ENCODE results near the gene MMS22L.
A peak's percentile ranks its signal among the peaks of the same experiment; 100 is the strongest.

Gene MMS22L

DNA sequence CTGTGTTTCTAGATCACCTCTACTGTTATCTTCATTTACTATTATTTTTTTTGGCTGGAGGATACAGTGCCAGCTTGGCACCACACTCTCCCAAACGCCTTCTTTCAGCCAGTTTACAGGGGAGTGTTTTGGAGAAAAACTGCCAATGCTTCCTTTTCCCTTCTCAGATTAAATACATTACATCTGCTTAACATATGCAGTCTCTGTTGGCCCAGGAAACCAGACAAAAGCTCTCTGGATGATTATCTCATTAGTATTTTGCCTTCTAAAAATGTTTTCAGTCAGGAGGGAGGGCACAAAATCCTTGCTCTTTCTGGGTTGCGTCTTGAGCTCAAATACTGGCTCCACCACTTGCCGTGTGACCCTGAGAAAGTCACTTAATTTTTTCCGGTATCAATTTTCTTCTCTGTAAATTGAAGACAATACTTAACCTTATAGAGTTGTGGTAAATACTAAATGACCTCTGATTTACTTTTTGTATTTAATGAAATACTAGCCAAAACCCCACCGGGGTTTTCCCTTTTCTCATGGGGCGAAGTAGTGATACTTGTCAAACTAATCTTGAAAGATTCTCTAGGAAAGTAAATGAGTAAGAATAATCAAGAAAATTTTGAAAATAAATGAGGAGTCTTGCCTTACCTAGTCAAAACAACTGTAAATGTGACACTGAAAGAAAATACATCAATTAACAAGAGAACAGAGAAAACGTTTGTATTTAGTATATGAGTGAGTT lies 146.2 kb downstream of the MMS22L start:
- DNase-seq, result no peak

DNA sequence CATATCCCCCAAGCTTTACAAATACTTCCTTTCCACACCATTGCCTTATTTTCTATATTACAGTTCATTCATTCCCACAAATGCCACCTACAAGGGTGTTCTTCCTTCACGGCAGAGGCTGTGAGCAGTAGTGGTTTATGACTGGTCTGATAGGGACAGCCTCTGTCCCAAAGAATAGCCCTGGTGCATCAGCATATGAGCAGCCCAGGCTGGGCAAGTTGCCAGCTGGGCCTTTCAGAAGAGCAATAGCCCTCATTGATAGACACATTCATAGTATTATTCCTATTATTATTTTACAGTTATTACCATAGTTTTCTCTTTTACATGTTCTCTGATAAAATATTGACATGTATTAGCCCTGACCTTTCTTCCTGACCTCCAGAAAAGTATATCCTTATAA lies 149.9 kb downstream of the MMS22L start:
- DNase-seq, result no peak

DNA sequence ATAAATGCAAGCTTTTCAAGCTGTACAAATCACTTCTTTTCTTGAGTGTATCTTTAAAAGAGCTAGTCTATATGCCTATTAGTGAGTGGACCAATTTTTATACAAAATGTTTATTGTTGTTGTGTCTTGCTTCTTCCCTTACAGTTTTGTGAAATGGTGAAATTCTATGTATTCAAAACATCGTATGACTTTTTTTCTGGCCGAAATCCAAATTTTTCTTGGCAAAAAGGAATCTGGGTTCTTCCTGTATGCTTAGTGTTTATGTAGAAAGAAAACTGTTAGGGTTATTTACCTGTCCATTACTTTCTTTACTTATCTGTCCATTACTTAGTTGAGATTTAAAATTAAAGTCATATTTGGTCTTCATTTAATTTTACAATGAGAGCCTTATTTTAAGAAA lies 153.9 kb downstream of the MMS22L start:
- DNase-seq, result no peak

DNA sequence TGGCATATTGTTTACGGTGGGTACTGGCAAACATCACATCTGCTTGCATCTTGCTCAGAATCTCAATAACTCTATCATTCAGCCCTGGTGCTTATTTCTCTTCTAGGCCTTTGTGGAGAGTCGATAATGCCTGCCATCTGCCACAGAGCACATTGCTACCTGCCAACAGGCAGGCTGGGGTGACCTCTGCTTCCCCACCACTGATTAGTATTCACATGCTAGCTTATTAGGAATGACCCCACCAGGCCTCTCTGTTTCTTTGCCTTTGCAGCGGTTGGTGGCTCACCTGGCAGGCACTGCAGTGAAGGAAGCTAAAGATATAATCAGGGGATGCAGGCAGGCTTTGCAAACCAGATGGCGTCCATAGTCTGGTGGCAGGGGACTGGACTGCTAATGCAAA lies 154.5 kb downstream of the MMS22L start:
- DNase-seq, result no peak

- no peak for DNase-seq
Observed at GRCh38 chr6:97123652-97124051, 159.4 kb downstream of the MMS22L start.

DNA sequence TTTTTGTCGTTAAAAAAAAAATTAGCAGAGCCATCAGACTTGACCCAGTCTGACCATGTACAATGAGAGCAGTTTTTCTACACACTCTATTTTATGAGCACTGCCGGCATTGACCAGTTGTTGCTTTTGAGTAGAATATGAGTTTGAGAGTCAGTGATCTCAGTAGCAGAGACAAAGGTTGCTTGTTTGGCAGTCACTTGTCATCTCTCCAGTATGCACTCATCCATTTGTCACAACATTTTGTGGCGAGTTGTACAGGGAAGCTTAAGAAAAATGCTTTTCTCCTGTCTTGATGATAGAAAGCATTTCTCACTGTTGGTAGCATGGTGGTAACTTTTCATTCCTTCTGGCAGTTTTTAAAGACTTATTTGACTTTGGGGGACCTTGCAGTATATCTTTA lies 159.9 kb downstream of the MMS22L start:
- DNase-seq, result no peak

DNA sequence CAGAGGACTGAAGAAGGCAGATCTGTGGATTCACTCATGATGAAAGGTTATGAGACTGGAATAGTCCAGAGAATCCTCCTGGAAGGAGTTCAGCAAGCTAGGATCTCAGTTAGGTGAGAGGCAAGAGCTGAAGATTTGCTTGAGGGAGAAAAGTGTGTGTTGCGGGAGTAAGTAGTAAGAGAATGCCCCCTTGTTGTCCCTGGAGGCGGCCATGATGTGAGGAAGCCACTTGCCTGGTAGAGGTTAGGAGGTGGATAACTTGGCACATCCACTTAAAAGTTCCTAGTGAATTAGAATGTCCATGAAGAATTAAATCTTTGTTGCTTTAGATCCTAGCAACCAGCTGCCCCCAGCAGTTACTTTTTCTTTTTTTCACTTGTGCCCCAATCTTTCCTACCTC lies 162.5 kb downstream of the MMS22L start:
- DNase-seq, result no peak

DNA sequence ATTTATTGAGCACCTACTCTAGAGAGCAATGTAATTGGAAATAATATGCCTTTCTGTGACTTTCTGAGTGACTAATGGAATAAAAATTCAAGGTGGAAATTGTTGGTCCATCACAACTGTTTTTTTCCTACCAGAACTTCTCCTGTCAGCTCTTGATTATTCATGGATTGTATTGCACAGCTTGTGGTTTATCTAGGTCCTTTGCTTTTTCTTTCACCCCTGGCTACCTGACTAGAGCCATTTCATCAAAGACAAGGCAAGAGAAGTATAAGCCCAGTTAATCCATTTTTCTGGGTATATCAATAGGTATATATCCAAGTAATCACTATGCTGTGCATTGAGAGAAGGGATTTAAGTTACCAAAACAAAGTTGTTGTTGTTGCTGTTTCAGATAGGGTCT lies 168.4 kb downstream of the MMS22L start:
- no peak for DNase-seq

DNA sequence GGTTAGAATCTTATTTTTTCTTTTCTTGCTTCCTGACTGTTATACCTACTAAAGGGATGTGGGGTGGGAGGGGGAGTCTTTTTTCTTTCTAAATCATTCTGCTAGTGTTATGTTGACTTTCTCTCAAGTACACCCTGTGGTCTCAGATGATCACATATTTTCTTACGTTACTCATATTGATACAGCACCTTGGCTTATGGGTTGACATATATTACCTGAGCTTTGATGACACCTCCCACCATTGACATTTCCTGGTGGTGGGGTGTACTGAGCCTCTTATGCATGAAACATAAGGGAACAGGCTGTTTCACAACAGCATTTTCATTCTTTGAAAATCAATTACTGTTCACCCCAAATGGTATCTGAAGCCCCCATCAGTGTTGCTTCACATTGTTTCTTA lies 169.8 kb downstream of the MMS22L start:
- DNase-seq, result no peak

- DNase-seq, result no peak
Observed at GRCh38 chr6:97111243-97111642, 171.8 kb downstream of the MMS22L start.

GRCh38 chr6:97110626-97111025 lies 172.4 kb downstream of the MMS22L start:
- no peak for DNase-seq

DNA sequence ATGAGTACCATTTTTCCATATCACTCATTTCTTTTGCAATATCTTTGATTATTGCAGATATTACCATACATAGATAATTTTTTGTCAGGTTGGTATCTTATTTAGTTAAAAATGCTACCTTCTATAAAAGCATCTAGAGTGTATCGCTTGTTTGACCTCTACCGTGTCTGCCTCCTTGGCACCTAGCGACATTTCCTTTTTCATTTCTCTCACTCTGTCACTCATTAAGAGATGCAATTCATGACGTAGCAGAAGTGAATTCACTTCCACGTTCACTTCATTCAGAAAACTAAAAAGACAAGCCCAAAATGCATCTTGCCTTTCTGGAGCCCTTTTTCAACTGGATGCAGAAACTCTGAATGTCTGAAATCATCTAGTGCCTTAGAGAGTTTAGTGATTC lies 172.9 kb downstream of the MMS22L start:
- no peak for DNase-seq

GRCh38 chr6:97109444-97109843 lies 173.6 kb downstream of the MMS22L start:
- DNase-seq, result no peak

GRCh38 chr6:97102145-97102790 lies 180.7 kb downstream of the MMS22L start:
- DNase-seq, result no peak

GRCh38 chr6:97100696-97101095 lies 182.3 kb downstream of the MMS22L start:
- no peak for DNase-seq

- DNase-seq, result peak; percentile 10
Observed at GRCh38 chr6:97097068-97098047, 185.7 kb downstream of the MMS22L start.

DNA sequence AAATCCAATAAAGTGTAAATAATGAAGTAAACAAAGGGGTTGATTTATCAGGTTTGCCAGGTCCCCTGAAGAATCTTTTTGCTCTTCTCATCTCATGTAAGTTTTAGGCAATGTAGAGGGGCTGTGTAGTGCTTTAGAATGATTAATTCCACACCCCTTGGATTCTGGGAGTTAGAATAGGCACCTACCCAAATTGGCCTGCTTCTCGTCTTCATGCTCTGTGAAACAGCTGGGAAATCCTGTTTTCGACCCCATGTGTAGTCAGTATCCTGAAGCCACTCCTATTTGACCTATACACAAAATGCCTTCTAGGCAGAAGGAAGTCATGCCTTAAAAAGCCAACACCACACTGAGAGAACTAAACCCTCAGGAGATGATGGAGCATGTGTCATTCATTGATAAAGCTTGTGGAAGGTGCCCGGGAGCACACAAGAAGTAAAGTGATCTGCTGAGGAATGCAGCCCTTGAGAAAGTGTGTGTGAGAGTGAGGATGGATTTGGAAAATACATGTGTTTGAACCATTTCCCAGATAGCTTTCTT lies 187.6 kb downstream of the MMS22L start:
- no peak for DNase-seq

DNA sequence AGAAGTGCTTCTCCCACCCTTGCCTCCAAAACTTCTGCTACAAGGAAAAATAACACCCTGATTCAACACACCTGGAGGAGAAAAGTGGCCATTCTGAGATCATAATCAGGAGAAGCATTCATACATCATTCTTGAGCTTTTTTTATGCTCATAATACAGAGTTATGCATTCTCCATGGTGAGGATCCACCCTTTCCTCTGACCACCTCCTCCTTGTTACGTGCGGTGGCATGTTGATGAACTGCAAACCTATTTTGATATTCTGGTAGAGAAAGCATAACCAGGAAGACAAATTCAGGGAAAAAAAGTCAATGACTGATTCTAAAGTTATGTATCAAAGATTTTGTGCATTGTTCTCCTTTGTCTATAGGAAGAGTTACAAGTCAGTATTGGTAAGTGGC lies 188.6 kb downstream of the MMS22L start:
- DNase-seq, result no peak

DNA sequence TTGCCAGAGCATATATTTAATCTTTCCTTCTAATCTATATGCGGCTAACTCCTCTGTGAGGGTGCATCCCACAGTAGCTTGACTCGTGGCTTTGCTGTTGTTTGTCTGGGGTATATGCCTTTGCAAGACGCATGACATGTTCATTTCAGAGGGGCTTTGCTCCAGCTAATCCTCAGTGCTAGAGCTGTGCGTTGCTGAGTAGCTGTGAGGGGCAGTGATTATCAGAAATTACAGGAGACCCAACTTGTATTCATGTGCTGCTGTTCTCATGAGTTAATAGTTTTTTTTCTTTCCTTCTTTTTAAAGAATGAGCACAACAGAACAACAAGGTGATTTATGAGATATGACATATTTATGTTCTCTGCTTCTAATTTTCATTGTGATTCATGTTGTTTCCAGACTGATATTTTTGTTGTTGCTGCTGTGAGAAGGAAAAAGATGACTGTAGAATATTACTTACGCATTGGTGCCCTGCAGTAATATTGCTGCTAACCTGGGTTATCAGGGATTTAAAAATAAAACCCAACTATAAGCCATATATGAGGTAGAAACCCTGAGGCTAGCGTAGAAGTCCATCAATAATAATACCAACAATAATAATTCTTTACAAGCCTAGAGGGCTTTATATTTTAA lies 190.2 kb downstream of the MMS22L start:
- DNase-seq, result no peak
